Activated CD4-positive, alpha-beta T cell treated with anti-CD3 and anti-CD28 coated beads for 24 hours (primary cell): ENCODE measurements around the gene URM1.
"Not testable (repeated sequence)": the region's sequence is repeated elsewhere in the genome, so short reads cannot be mapped to it uniquely, and the experiment has no call there.

ENCODE experiments used
- DNase-seq, 2 donors: peaks; one replicate each; pipeline ENCODE4 v3.0.0-alpha.2; 2020; ENCODE audit warnings: low read depth in 2 of 2

Gene URM1

GRCh38 chr9:128409450-128409849 is 38.3 kb downstream of the URM1 start:
- DNase-seq, result no peak

DNA sequence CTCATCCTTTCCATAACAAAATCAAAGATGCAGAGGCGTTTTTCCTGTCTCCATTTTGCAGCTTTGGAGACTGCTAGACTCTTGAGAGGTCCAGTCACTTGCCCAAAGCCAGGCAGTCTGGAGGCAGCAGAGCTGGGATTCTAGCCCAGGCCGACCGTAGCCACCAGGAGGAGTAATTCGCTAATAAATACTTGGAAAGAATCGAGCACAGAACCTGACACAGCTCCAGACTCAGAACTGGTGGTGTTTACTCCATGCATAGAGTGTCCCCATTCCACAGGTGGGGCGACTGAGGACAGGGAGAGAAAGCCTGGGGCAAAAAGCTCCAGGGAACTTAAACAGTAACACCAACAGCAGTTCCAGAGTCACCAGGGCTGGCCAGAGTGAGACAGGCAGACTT is 38.8 kb downstream of the URM1 start:
- DNase-seq, result no peak

- DNase-seq, result no peak
Measured at GRCh38 chr9:128411364-128412119, 40.4 kb downstream of the URM1 start.

- DNase-seq, result peak; percentile 18 to 40
Measured at GRCh38 chr9:128412120-128412790, 41.1 kb downstream of the URM1 start.

GRCh38 chr9:128413728-128414127 is 42.6 kb downstream of the URM1 start:
- DNase-seq, result not testable (repeated sequence)

- DNase-seq, result no peak
Measured at GRCh38 chr9:128414461-128414860, 43.3 kb downstream of the URM1 start.

DNA sequence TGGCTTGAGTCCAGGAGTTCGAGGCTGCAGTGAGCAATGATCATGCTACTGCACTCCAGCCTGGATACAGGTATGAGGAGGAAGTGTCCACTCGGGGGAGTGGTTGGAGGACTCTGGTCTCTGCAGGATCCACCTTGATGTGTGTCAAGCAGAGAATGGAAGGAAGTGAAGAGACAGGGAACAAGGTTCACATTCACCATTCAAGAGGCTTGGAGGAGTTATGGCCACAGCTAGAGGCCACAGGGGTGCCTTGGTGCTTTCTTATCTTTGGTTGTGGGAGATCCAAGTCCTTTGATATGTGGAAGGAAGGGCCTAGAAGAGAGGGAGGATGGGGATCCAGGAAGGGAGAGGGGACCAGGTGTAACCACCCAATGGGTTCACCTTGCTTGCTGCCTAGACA is 44.1 kb downstream of the URM1 start:
- no peak for DNase-seq

DNA sequence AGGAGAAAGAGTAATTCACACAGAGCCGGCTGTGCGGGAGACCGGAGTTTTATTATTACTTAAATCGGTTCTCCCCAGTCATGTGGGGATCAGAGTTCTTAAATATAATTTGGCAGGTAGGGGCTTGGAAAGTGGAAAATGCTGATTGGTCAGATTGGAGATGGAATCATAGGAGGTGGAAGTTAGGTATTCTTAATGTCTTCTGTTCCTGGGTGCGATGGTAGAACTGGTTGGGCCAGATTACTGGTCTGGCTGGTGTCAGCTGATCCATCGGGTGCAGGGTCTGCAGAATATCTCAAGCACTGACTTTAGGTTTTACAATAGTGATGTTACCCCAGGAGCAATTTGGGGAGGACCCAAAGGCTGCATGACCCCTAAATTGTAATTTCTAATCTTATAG is 44.8 kb downstream of the URM1 start:
- DNase-seq, result no peak

DNA sequence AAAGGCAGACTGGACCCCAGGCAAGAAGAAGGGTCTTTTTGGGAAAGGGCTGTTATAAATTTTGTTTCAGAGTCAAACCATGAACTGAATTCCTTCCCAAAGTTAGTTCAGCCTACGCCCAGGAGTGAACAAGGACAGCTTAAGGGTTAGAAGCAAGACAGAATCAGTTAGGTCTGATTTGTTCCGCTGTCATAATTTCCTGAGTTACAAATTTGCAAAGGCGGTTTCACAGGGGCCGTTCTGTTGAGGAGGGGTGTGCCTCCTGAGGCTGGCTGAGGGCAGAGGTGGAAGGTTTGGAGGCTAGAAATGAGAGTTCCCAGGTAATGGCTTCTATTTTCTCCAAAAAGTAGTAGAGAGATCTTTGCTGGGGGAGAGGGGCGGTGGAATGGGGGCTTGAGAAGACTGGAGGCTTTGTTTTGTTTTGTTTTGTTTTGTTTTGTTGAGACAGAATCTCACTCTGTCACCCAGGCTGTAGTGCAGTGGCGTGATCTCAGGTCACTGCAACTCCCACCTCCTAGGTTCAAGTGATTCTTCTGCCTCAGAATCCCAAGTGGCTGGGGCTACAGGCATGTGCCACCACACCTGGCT is 45.4 kb downstream of the URM1 start:
- DNase-seq, result no peak

- DNase-seq, result no peak
Measured at GRCh38 chr9:128419061-128419925, 48.1 kb downstream of the URM1 start.

- peak; percentile 40 to 60 for DNase-seq
Measured at GRCh38 chr9:128420060-128420650, 49.0 kb downstream of the URM1 start.

DNA sequence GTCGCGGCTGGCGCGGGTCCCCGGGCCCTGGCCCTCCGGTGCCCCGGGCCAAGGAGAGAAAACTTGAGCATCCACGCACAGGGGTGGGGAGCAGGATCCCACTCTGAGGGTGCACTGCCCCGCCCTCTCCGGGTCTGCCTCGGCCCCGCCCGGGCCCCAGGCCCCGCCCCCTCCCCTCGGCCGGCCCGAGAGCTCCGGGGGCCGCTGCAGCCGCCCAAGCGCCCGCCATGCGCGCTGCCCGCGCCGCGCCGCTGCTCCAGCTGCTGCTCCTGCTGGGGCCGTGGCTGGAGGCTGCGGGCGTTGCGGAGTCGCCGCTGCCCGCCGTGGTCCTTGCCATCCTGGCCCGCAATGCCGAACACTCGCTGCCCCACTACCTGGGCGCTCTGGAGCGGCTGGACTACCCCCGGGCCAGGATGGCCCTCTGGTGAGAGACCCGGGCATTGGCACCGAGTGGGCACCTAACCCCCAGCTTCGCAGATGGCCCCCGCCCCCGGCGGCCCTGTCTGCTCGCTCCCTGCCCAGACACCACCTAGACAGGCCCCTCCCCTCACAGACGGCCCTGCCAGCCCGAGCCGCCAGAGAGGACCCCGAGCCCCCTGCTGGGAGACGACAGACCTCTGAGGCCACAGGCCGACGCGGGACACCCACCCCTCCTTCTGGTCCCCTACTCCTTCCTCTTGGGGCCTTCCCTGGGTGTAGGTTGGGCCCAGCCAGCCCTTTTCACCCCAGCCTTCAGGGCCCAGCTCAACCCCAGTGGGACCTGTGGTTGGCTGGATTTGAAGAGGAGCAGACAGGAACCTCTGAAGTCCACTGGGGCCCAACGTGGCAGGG is 49.7 kb downstream of the URM1 start, which contains the start of gene CERCAM:
Gene CERCAM (plus strand): TSS at position 207 of the 831 bp plus-strand sequence. CDS start 21 bp downstream, at position 228.
- DNase-seq, result peak; percentile 11 to 36

- DNase-seq, result no peak
Measured at GRCh38 chr9:128421482-128421996, 50.4 kb downstream of the URM1 start.

- not testable (repeated sequence) for DNase-seq
Measured at GRCh38 chr9:128422022-128422782, 51.0 kb downstream of the URM1 start.

- no peak for DNase-seq
Measured at GRCh38 chr9:128422783-128423150, 51.6 kb downstream of the URM1 start.

DNA sequence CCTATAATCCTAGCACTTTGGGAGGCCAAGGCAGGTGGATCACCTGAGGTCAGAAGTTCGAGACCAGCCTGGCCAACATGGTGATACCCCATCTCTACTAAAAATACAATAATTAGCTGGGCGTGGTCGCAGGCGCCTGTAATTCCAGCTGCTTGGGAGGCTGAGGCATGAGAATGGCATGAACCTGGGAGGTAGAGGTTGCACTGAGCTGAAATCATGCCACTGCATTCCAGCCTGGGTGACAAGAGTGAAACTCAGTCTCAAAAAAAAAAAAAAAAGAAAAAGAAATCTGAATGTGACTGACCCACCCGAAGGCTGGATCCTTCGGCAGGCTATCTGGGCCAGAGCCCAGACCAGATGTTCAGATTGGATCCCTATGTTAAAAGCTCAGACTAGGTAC is 52.2 kb downstream of the URM1 start:
- not testable (repeated sequence) for DNase-seq

GRCh38 chr9:128424268-128424780 is 53.1 kb downstream of the URM1 start:
- no peak for DNase-seq

- DNase-seq, result no peak
Measured at GRCh38 chr9:128428644-128429512, 57.7 kb downstream of the URM1 start.
